Effector memory CD4-positive, alpha-beta T cell (primary cell): ENCODE data around the gene OR52N4.

Source experiments
- DNase-seq, 3 donors: peaks; one replicate each; pipeline ENCODE4 v3.0.0-alpha.2; 2020
- H3K27ac ChIP-seq: 2 replicates; pipeline ENCODE4 v1.7.0; 2013; ENCODE audit warnings: mild to moderate bottlenecking, low read length, moderate library complexity; ENCODE audit not compliant: insufficient read depth, poor library complexity, severe bottlenecking
- H3K27me3 ChIP-seq: replicated peaks from 2 replicates; pipeline ENCODE4 v1.7.0; 2013; ENCODE audit warnings: mild to moderate bottlenecking, low read length; ENCODE audit not compliant: insufficient read depth, control insufficient read depth, poor library complexity, severe bottlenecking
- H3K36me3 ChIP-seq: 2 replicates; pipeline ENCODE4 v1.7.0; 2013; ENCODE audit warnings: mild to moderate bottlenecking, low read length, moderate library complexity; ENCODE audit not compliant: control insufficient read depth, insufficient read depth
- H3K4me1 ChIP-seq: 2 replicates; pipeline ENCODE4 v1.7.0; 2013; ENCODE audit warnings: low read length, mild to moderate bottlenecking; ENCODE audit not compliant: control insufficient read depth, insufficient read depth, poor library complexity, severe bottlenecking
- H3K4me3 ChIP-seq: 2 replicates; pipeline ENCODE4 v1.7.0; 2013; ENCODE audit warnings: low read length, low read depth, mild to moderate bottlenecking; ENCODE audit not compliant: insufficient read depth, poor library complexity, severe bottlenecking
- H3K9me3 ChIP-seq: 2 replicates; pipeline ENCODE4 v1.7.0; 2013; ENCODE audit warnings: mild to moderate bottlenecking, low read length, moderate library complexity; ENCODE audit not compliant: control insufficient read depth

The OR52N4 gene

GRCh38 chr11:5737091-5737490 lies 17.0 kb upstream of the OR52N4 start:
- no peaks in the 10 kb centered on the region for H3K4me1 ChIP-seq
- H3K9me3 ChIP-seq: no peaks in the 10 kb centered on the region
- H3K27me3 ChIP-seq: no peaks in the 10 kb centered on the region
- H3K27ac ChIP-seq: no peak overlapping the region
- DNase-seq: no peak
- no peaks in the 10 kb centered on the region for H3K36me3 ChIP-seq
- H3K4me3 ChIP-seq: no peak overlapping the region

- no peak overlapping the region for H3K27ac ChIP-seq
- no peaks in the 10 kb centered on the region for H3K27me3 ChIP-seq
- no peaks in the 10 kb centered on the region for H3K36me3 ChIP-seq
- H3K4me3 ChIP-seq: no peak overlapping the region
- H3K4me1 ChIP-seq: no peaks in the 10 kb centered on the region
- no peaks in the 10 kb centered on the region for H3K9me3 ChIP-seq
- no peak for DNase-seq
Observed at GRCh38 chr11:5737670-5738392, 16.2 kb upstream of the OR52N4 start.

- no peak for DNase-seq
- Histone ChIP-seq H3K27ac (no peak overlapping the region), H3K4me3 (no peak overlapping the region), H3K4me1 (no peaks in the 10 kb centered on the region), H3K36me3 (no peaks in the 10 kb centered on the region), H3K27me3 (no peaks in the 10 kb centered on the region), H3K9me3 (no peaks in the 10 kb centered on the region)
Observed at GRCh38 chr11:5738431-5738830, 15.6 kb upstream of the OR52N4 start.

GRCh38 chr11:5746614-5747013 lies 7.4 kb upstream of the OR52N4 start:
- Histone ChIP-seq H3K27me3 (no peaks in the 10 kb centered on the region), H3K4me1 (no peaks in the 10 kb centered on the region), H3K27ac (no peak overlapping the region), H3K9me3 (no peaks in the 10 kb centered on the region), H3K36me3 (no peaks in the 10 kb centered on the region), H3K4me3 (no peak overlapping the region)
- DNase-seq: no peak

- Histone ChIP-seq H3K36me3 (no peaks in the 10 kb centered on the region), H3K9me3 (no peaks in the 10 kb centered on the region), H3K4me1 (no peaks in the 10 kb centered on the region), H3K27ac (no peak overlapping the region), H3K4me3 (no peak overlapping the region), H3K27me3 (no peaks in the 10 kb centered on the region)
- DNase-seq: no peak
Observed at GRCh38 chr11:5749836-5750235, 4.2 kb upstream of the OR52N4 start.

- DNase-seq: no peak
- H3K27ac ChIP-seq: no peak overlapping the region
- H3K9me3 ChIP-seq: no peaks in the 10 kb centered on the region
- no peaks in the 10 kb centered on the region for H3K27me3 ChIP-seq
- H3K4me1 ChIP-seq: no peaks in the 10 kb centered on the region
- H3K4me3 ChIP-seq: no peak overlapping the region
- H3K36me3 ChIP-seq: no peaks in the 10 kb centered on the region
Observed at GRCh38 chr11:5767056-5767455, 13.0 kb downstream of the OR52N4 start.

- no peaks in the 10 kb centered on the region for H3K4me1 ChIP-seq
- no peak within 1 kb of the TSS for H3K4me3 ChIP-seq
- H3K9me3 ChIP-seq: no peaks in the 10 kb centered on the region
- no peaks in the 10 kb centered on the region for H3K36me3 ChIP-seq
- no peak for DNase-seq
- no peak within 1 kb of the TSS for H3K27ac ChIP-seq
- no peaks in the 10 kb centered on the region for H3K27me3 ChIP-seq
Observed at GRCh38 chr11:5783255-5783654, 29.2 kb downstream of the OR52N4 start, which contains the start of gene OR52N5. TSS of gene OR52N5 (minus strand) at chr11:5783355. CDS start at chr11:5778634, 4,721 bp downstream.

- Histone ChIP-seq H3K27ac (no peak within 1 kb of the TSS), H3K36me3 (no peaks in the 10 kb centered on the region)
- no peak for DNase-seq
Observed at GRCh38 chr11:5791165-5791564, 37.1 kb downstream of the OR52N4 start, which contains the start of gene OR52N1. TSS of gene OR52N1 (minus strand) at chr11:5791265. CDS start at chr11:5788816, 2,449 bp downstream.

GRCh38 chr11:5796541-5796940 lies 42.5 kb downstream of the OR52N4 start:
- no peaks in the 10 kb centered on the region for H3K36me3 ChIP-seq
- DNase-seq: no peak
- no peaks in the 10 kb centered on the region for H3K4me1 ChIP-seq
- no peak overlapping the region for H3K4me3 ChIP-seq
- H3K9me3 ChIP-seq: no peaks in the 10 kb centered on the region
- no peak overlapping the region for H3K27ac ChIP-seq
- peaks cover 3% of the 10 kb centered on the region for H3K27me3 ChIP-seq

More at GRCh38 chr11:5791165-5791564, 37.1 kb downstream of the OR52N4 start, which contains the start of gene OR52N1:
- Histone ChIP-seq H3K4me1 (no peaks in the 10 kb centered on the region), H3K27me3 (no peaks in the 10 kb centered on the region), H3K9me3 (no peaks in the 10 kb centered on the region), H3K4me3 (no peak within 1 kb of the TSS)

GRCh38 chr11:5803982-5804381 lies 49.9 kb downstream of the OR52N4 start:
- Histone ChIP-seq H3K27ac (no peak overlapping the region), H3K36me3 (no peaks in the 10 kb centered on the region), H3K27me3 (no peaks in the 10 kb centered on the region), H3K9me3 (no peaks in the 10 kb centered on the region), H3K4me3 (no peak overlapping the region), H3K4me1 (no peaks in the 10 kb centered on the region)
- DNase-seq: no peak
